GM19463 (cell line): Measurements from ENCODE around the gene TMED6.
"Not testable (repeated sequence)": the region's sequence is repeated elsewhere in the genome, so short reads cannot be mapped to it uniquely, and the experiment has no call there.

Experiments used
- ATAC-seq: cut with Tn5 transposase; IDR thresholded peaks from one replicate; pipeline ENCODE4 v1.9.1; 2021; ENCODE audit warnings: mild to moderate bottlenecking, moderate library complexity; ENCODE audit not compliant: unreplicated experiment

Gene TMED6

GRCh38 chr16:69306031-69306430, 45.6 kb downstream of the TMED6 start:
- no peak for ATAC-seq

- ATAC-seq, result no peak
These were observed 49.3 kb downstream of the TMED6 start for GRCh38 chr16:69302301-69302700.

- ATAC-seq, result no peak
These were observed 49.7 kb downstream of the TMED6 start for GRCh38 chr16:69301861-69302260.

GRCh38 chr16:69301187-69301586, 50.4 kb downstream of the TMED6 start:
- no peak for ATAC-seq

GRCh38 chr16:69298261-69298660, 53.3 kb downstream of the TMED6 start:
- no peak for ATAC-seq

GRCh38 chr16:69296771-69297170, 54.8 kb downstream of the TMED6 start:
- ATAC-seq, result not testable (repeated sequence)

- no peak for ATAC-seq
These were observed 57.5 kb downstream of the TMED6 start for GRCh38 chr16:69294051-69294450.

- ATAC-seq, result no peak
These were observed 58.2 kb downstream of the TMED6 start for GRCh38 chr16:69293401-69293800.
